ENCODE measurements around the gene NDUFV1.
"Not testable (repeated sequence)": the region's sequence is repeated elsewhere in the genome, so short reads cannot be mapped to it uniquely, and the experiment has no call there.

DNA sequence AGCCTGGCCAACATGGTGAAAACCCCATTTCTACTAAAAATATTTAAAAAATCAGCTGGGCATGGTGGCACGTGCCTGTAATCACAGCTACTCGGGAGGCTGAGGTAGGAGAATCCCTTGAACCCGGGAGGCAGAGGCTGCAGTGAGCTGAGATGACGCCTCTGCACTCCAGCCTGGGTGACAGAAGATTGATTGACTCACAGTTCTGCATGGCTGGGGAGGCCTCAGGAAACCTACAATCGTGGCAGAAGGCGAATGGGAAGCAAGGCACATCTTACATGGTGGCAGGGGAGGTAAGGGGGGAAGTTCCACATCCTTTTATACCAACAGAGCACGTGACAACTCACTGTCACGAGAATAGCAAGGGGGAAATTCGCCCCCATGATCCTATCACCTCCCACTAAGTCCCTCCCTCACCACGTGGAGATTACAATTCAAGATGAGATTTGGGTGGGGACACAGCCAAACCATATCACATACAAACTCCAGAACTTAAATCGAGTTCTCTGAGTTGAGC is 17.8 kb upstream of the NDUFV1 start:
- TF ChIP-seq, protein P1, sequence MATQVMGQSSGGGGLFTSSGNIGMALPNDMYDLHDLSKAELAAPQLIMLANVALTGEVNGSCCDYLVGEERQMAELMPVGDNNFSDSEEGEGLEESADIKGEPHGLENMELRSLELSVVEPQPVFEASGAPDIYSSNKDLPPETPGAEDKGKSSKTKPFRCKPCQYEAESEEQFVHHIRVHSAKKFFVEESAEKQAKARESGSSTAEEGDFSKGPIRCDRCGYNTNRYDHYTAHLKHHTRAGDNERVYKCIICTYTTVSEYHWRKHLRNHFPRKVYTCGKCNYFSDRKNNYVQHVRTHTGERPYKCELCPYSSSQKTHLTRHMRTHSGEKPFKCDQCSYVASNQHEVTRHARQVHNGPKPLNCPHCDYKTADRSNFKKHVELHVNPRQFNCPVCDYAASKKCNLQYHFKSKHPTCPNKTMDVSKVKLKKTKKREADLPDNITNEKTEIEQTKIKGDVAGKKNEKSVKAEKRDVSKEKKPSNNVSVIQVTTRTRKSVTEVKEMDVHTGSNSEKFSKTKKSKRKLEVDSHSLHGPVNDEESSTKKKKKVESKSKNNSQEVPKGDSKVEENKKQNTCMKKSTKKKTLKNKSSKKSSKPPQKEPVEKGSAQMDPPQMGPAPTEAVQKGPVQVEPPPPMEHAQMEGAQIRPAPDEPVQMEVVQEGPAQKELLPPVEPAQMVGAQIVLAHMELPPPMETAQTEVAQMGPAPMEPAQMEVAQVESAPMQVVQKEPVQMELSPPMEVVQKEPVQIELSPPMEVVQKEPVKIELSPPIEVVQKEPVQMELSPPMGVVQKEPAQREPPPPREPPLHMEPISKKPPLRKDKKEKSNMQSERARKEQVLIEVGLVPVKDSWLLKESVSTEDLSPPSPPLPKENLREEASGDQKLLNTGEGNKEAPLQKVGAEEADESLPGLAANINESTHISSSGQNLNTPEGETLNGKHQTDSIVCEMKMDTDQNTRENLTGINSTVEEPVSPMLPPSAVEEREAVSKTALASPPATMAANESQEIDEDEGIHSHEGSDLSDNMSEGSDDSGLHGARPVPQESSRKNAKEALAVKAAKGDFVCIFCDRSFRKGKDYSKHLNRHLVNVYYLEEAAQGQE (IDR thresholded peaks at IDR 0.05; ENCODE audit: low read depth, low read length): not testable (repeated sequence)
- not testable (repeated sequence) for TF ChIP-seq JUND (IDR thresholded peaks at IDR 0.05); EP300 (IDR thresholded peaks at IDR 0.05; ENCODE audit: borderline replicate concordance in 1 of 2, low read depth in 1 of 2, low read length in 1 of 2); POLR2AphosphoS5 (IDR thresholded peaks at IDR 0.05; ENCODE audit: low read depth, low read length); RXRA (IDR thresholded peaks at IDR 0.05; ENCODE audit: borderline replicate concordance, low read depth); SMC3 (IDR thresholded peaks at IDR 0.05; ENCODE audit: low read depth, low read length); GABPA (IDR thresholded peaks at IDR 0.05; ENCODE audit: low read depth)
- TF ChIP-seq, protein P2, sequence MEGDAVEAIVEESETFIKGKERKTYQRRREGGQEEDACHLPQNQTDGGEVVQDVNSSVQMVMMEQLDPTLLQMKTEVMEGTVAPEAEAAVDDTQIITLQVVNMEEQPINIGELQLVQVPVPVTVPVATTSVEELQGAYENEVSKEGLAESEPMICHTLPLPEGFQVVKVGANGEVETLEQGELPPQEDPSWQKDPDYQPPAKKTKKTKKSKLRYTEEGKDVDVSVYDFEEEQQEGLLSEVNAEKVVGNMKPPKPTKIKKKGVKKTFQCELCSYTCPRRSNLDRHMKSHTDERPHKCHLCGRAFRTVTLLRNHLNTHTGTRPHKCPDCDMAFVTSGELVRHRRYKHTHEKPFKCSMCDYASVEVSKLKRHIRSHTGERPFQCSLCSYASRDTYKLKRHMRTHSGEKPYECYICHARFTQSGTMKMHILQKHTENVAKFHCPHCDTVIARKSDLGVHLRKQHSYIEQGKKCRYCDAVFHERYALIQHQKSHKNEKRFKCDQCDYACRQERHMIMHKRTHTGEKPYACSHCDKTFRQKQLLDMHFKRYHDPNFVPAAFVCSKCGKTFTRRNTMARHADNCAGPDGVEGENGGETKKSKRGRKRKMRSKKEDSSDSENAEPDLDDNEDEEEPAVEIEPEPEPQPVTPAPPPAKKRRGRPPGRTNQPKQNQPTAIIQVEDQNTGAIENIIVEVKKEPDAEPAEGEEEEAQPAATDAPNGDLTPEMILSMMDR (IDR thresholded peaks at IDR 0.05): not testable (repeated sequence)
- TF ChIP-seq, protein P3, sequence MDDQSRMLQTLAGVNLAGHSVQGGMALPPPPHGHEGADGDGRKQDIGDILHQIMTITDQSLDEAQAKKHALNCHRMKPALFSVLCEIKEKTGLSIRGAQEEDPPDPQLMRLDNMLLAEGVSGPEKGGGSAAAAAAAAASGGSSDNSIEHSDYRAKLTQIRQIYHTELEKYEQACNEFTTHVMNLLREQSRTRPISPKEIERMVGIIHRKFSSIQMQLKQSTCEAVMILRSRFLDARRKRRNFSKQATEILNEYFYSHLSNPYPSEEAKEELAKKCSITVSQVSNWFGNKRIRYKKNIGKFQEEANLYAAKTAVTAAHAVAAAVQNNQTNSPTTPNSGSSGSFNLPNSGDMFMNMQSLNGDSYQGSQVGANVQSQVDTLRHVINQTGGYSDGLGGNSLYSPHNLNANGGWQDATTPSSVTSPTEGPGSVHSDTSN (IDR thresholded peaks at IDR 0.05): not testable (repeated sequence)
- TF ChIP-seq, protein P4, sequence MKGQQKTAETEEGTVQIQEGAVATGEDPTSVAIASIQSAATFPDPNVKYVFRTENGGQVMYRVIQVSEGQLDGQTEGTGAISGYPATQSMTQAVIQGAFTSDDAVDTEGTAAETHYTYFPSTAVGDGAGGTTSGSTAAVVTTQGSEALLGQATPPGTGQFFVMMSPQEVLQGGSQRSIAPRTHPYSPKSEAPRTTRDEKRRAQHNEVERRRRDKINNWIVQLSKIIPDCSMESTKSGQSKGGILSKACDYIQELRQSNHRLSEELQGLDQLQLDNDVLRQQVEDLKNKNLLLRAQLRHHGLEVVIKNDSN (IDR thresholded peaks at IDR 0.05; ENCODE audit: borderline replicate concordance, low read depth): not testable (repeated sequence)
- TF ChIP-seq, protein P5, sequence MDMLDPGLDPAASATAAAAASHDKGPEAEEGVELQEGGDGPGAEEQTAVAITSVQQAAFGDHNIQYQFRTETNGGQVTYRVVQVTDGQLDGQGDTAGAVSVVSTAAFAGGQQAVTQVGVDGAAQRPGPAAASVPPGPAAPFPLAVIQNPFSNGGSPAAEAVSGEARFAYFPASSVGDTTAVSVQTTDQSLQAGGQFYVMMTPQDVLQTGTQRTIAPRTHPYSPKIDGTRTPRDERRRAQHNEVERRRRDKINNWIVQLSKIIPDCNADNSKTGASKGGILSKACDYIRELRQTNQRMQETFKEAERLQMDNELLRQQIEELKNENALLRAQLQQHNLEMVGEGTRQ (IDR thresholded peaks at IDR 0.05; ENCODE audit: borderline replicate concordance, low read depth, low read length): not testable (repeated sequence)
